ENCODE measurements around the gene HSD17B3.

HSD17B3 gene

DNA sequence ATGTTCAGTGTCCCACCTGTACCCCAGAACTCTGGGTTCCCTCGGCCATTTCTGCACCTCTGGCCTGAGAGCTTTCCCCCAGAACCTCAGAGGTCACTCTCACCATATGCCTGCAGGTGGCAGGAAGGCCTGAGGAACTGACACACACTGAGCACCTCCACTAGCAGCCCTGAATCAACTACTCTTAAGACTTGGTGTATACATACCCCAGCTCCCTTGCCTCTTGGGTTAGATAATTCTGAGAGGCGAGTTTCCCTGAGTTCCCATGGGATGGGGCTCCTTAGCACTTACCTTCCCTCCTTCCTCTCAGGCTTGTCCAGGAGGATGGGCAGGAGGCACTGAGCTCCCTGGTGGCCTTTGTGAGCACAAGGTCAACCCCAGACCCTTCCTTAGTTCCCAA, 86.1 kb downstream of the HSD17B3 start:
- no peak overlapping the region for H2AFZ ChIP-seq (ENCODE audit: low read length)
- no peak overlapping the region for H3K4me2 ChIP-seq (ENCODE audit: low read depth, low read length, poor library complexity, severe bottlenecking)
- TF ChIP-seq, protein P1, sequence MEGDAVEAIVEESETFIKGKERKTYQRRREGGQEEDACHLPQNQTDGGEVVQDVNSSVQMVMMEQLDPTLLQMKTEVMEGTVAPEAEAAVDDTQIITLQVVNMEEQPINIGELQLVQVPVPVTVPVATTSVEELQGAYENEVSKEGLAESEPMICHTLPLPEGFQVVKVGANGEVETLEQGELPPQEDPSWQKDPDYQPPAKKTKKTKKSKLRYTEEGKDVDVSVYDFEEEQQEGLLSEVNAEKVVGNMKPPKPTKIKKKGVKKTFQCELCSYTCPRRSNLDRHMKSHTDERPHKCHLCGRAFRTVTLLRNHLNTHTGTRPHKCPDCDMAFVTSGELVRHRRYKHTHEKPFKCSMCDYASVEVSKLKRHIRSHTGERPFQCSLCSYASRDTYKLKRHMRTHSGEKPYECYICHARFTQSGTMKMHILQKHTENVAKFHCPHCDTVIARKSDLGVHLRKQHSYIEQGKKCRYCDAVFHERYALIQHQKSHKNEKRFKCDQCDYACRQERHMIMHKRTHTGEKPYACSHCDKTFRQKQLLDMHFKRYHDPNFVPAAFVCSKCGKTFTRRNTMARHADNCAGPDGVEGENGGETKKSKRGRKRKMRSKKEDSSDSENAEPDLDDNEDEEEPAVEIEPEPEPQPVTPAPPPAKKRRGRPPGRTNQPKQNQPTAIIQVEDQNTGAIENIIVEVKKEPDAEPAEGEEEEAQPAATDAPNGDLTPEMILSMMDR (conservative IDR thresholded peaks at IDR 0.05; ENCODE audit: low read length): no peak
- TF ChIP-seq EZH2phosphoT487 (IDR thresholded peaks at IDR 0.05; ENCODE audit: borderline replicate concordance): no peak
- H3K9me2 ChIP-seq (replicated peaks; ENCODE audit: low read depth, low read length): no peaks in the 10 kb centered on the region
- H3K4me3 ChIP-seq (ENCODE audit: low read length, poor library complexity, severe bottlenecking): no peak overlapping the region
- no peaks in the 10 kb centered on the region for H3K27me3 ChIP-seq (ENCODE audit: insufficient read depth, low read length, poor library complexity, severe bottlenecking)
- no peaks in the 10 kb centered on the region for H4K20me1 ChIP-seq (ENCODE audit: insufficient read depth, low read length, poor library complexity, severe bottlenecking)
- no peaks in the 10 kb centered on the region for H3K9me3 ChIP-seq (ENCODE audit: insufficient read depth, low read depth, low read length)
- H3K9ac ChIP-seq (ENCODE audit: low read depth, low read length, poor library complexity, severe bottlenecking): no peak overlapping the region
- H3K4me1 ChIP-seq (ENCODE audit: insufficient read depth, low read length, poor library complexity, severe bottlenecking): peaks cover 6% of the 10 kb centered on the region
- H3F3A ChIP-seq (ENCODE audit: low read depth): no peaks in the 10 kb centered on the region
- H3K36me3 ChIP-seq (ENCODE audit: insufficient read depth, low read length): no peaks in the 10 kb centered on the region
- no peaks in the 10 kb centered on the region for H3K79me2 ChIP-seq (ENCODE audit: insufficient read depth, low read length)

DNA sequence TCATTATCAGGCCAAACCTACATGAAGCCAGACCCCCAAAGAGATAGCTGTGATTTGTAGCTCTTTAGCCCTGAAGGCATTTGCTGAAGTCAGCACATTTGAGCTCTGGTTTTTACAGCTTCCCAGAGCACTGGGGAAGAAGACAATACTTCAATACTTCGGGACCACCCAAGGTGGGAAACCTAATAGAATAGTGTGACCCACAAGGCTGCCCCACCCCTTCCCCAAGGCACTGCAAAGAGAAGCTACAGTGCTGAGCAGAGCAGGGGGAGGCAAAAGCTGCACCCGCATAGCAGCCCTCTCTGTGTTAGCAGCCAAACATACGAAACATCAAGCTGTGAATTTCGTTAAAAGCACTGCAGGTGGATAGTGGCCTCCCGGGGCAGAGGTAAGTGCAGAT, 87.3 kb downstream of the HSD17B3 start:
- Histone ChIP-seq H3K79me2 (ENCODE audit: insufficient read depth, low read length) (no peaks in the 10 kb centered on the region), H3F3A (ENCODE audit: low read depth) (no peaks in the 10 kb centered on the region), H3K27me3 (ENCODE audit: insufficient read depth, low read length, poor library complexity, severe bottlenecking) (no peaks in the 10 kb centered on the region), H4K20me1 (ENCODE audit: insufficient read depth, low read length, poor library complexity, severe bottlenecking) (no peaks in the 10 kb centered on the region), H3K9me2 (replicated peaks; ENCODE audit: low read depth, low read length) (no peaks in the 10 kb centered on the region), H3K4me2 (ENCODE audit: low read depth, low read length, poor library complexity, severe bottlenecking) (no peak overlapping the region), H2AFZ (ENCODE audit: low read length) (no peak overlapping the region), H3K4me1 (ENCODE audit: insufficient read depth, low read length, poor library complexity, severe bottlenecking) (peaks cover 6% of the 10 kb centered on the region), H3K9me3 (ENCODE audit: insufficient read depth, low read depth, low read length) (no peaks in the 10 kb centered on the region), H3K36me3 (ENCODE audit: insufficient read depth, low read length) (no peaks in the 10 kb centered on the region), H3K4me3 (ENCODE audit: low read length, poor library complexity, severe bottlenecking) (no peak overlapping the region), H3K9ac (ENCODE audit: low read depth, low read length, poor library complexity, severe bottlenecking) (no peak overlapping the region)
- TF ChIP-seq EZH2phosphoT487 (IDR thresholded peaks at IDR 0.05; ENCODE audit: borderline replicate concordance): no peak
- TF ChIP-seq, protein P1 (conservative IDR thresholded peaks at IDR 0.05; ENCODE audit: low read length): no peak

DNA sequence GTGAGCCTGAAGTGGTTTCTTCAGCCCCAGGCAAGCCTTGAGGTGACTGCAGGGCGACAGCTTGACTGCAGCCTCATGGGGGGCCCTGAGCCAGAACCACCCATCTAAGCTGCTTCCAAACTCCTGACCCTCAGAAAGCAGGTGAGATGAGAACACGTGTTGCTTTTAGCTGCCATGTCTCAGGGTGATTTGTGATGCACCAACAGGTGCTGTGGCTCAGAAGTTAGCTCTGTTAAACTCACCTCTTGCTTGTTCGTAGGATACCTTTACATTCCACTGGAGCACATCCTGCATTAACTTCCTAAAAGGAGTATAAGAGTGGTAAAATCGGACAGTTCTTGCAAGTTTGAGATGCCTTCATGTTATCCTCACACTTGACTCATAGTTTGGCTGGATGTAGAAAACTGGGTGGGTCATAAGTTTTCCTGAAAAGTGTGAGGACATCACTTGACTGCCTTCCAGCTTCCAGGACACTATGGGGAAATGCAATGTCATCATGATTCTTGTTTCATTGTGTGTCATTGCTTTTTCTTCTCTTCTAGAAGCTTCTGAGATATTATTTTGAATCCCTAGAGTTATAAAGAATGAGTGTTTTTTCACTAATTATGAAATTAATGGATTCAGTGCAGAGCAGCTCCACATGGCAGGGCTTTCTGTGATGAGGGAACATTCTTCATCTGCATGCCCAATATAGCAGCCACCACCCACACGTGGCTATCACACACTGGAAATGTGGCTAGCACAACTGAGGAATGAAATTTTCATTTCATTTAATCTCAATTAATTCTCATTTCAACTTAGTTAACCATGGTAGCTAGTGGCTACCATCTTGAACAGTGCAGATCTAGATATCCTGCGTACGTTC, 92.3 kb downstream of the HSD17B3 start:
- no peaks in the 10 kb centered on the region for H3K27me3 ChIP-seq (ENCODE audit: insufficient read depth, low read length, poor library complexity, severe bottlenecking)
- H3F3A ChIP-seq (ENCODE audit: low read depth): no peaks in the 10 kb centered on the region
- no peaks in the 10 kb centered on the region for H3K36me3 ChIP-seq (ENCODE audit: insufficient read depth, low read length)
- no peak overlapping the region for H3K4me3 ChIP-seq (ENCODE audit: low read length, poor library complexity, severe bottlenecking)
- H3K79me2 ChIP-seq (ENCODE audit: insufficient read depth, low read length): no peaks in the 10 kb centered on the region
- TF ChIP-seq EZH2phosphoT487 (IDR thresholded peaks at IDR 0.05; ENCODE audit: borderline replicate concordance): no peak
- TF ChIP-seq, protein P1 (conservative IDR thresholded peaks at IDR 0.05; ENCODE audit: low read length): no peak
- no peaks in the 10 kb centered on the region for H4K20me1 ChIP-seq (ENCODE audit: insufficient read depth, low read length, poor library complexity, severe bottlenecking)
- no peak overlapping the region for H3K9ac ChIP-seq (ENCODE audit: low read depth, low read length, poor library complexity, severe bottlenecking)
- no peak overlapping the region for H3K4me2 ChIP-seq (ENCODE audit: low read depth, low read length, poor library complexity, severe bottlenecking)
- H2AFZ ChIP-seq (ENCODE audit: low read length): no peak overlapping the region
- peaks cover 1% of the 10 kb centered on the region for H3K4me1 ChIP-seq (ENCODE audit: insufficient read depth, low read length, poor library complexity, severe bottlenecking)
- peaks cover 4% of the 10 kb centered on the region; the same call in 1 of the 2 replicates for H3K9me3 ChIP-seq (ENCODE audit: insufficient read depth, low read depth, low read length)
- no peaks in the 10 kb centered on the region for H3K9me2 ChIP-seq (replicated peaks; ENCODE audit: low read depth, low read length)
